ENCODE data around the gene GPSM1.

The GPSM1 gene

DNA sequence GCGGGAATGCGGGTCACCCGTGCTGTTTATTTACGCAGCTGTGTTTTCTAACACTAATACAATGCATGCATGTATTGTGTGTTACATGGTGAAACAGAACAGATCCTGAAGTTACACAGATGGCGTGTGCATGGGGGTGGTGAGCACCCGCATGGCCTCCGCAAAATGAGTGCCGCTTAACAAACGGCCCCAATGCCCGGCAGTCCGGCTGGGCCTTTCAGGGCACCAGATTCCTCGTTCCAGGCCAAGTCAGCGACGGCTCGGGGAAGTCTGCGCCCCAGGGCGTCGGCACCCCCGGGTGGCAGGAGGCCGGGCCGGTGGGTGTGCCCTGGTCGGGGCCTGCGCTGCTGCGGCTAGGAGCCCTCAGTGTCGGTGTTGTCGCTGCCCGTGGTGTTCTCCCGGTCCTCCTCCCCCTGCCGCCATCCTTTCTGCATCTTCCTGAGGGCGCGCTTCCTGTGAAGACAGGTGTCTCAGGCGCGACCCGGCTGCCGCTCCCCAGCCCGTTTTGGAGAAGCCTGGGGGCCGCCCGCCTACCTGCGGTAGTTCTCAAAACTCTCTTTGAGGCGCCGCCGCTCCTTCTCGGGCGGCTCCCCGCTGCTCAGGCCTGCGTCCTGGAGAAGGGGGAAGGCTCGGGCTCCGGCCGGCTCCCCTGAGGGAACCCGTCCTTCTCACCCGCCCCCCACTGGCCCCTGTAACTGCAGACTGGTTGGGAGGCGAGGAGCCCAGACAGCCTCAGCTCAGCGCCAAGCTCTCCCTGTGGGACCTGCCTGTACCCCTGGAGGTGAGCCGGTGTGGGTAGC, 36.8 kb downstream of the GPSM1 start:
- no peak for DNase-seq

DNA sequence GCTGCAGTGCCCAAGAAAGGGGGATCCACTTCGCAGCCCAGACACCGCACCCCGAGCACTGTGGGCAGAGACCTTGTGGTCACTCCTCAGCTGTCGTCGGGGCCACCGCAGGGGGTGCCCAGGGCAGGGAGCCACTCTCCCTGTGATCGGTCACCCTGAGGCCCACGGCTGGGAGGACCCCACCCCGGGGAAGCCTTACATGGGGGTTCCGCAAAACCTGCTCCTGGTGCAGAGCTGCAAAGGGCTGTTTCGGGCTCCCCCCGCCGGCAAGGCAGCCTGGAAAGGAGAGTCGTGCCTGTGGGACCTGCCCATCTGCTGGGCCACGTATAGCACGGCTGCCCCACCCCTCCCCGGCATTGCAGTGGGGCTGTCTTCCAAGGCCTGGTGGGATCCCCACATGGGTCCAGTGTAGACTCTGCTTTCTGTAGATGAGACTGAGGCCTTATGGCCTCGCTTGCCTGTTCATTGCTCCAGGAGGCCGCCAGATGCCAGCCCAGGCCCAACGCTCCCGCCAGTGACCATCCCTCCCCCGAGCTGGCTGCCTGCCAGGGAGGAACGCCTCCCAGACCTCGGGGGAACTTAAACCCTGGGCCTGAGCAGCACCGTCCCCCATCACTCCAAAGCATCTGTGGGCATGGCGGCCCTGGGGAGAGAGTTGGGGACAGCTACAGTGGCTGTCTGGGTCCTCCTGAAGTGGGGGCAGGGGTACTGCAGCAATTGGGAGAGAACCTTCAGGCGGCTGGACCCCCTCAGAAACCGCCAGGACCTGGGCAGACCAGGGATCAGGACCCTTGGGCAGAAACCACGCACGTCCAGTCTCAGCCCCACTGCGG, 37.8 kb downstream of the GPSM1 start:
- no peak for DNase-seq

DNA sequence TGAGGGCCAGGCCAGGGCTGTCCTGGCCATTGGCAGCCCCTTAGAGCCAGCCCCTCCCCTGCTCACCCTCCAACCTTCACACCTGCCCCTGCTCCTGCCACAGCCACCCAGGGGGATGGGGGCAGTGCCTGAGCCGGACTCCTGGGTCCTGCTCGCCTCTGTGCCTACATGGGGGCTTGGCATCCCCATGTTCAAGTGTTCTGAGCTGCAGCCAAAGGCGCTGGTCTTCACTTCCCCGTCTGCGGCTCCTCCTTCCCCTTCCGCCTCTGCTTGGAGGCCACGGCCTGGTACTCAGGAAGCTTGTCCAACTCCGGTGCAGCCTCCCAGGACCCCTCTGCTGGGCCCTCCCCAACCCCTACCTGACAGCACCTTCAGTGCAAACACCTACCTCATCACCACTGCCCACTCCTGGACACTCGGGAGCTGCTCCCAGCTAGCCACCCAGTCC, 38.5 kb downstream of the GPSM1 start:
- DNase-seq: no peak

DNA sequence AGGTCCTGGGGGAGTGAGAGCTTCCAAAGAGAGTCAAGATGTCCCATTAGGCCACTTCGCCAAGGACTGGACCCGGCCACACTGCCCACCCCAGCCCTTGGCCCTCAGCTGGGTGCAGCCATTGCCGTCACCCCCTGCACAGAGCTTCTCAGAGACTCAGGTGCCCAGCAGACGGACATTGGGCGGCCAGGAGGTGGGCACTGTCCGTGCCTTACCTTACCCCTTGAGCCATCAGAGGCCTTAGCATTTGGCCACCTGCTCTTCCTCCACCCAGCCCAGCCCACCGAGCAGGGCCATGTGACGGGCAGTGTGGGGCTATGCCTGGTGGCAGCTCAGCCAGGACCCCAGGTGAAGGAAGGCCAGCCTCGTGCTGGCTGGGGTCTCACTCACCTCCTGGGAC, 39.5 kb downstream of the GPSM1 start:
- no peak for DNase-seq

DNA sequence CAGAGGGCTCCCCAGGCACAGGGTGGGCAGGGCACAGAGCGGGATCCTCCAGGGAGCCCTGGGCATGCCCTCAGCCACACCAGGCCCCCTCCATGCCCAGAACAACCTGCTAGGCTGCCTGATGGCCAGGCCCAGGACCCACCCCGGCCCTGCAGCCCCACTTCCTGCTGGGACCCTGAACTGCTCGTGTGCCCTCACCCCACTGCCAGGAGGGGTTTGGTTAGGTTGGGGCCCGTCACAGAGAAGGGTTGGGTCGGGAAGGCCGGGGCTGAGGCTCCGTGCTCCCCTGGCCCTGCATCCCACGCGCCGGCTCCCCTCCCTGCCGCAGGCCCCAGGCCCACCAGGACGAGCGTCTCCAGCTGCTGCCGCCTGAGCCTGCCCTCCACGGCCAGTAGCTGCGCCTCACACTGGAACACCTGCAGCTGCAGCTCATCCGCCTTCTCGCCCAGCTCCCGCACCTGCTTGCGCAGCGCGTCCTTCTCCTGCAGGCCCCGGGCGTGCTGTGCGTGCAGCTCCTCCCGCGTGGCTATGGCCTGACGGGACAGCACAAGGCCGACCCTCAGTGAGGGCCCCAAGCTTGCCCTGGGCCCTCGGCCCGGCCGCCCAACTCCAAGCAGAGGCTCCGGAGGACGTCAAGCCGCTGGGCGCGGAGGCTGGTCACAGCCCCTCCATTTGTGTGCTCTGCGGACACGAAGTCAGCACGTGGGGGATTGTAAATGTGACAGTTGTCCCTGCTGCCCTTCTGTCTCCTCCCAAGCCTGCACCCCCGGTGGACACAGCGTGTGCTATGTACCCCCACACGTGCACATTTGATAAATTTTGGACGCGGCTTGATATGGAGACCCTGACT, 40.2 kb downstream of the GPSM1 start:
- no peak for DNase-seq

DNA sequence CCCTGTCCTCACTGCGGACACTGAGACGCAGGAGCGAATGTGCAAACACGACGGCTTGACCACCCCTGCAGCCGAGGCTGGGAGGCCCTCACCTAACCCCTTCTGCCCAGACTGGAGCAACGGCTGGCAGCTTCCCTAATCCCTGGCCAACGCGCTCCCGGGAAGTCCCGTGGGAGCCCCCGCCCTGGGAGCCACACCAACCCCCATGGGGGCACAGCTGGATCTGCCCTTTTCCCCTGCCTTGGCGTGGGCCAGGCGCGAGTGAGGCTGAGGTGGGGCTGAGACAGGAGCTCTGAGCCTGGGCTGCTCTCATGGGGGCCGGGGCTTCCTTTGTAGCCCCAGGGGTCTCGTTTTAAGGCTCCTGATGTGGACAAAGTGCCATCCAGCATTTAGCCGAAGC, 40.9 kb downstream of the GPSM1 start:
- no peak for DNase-seq

DNA sequence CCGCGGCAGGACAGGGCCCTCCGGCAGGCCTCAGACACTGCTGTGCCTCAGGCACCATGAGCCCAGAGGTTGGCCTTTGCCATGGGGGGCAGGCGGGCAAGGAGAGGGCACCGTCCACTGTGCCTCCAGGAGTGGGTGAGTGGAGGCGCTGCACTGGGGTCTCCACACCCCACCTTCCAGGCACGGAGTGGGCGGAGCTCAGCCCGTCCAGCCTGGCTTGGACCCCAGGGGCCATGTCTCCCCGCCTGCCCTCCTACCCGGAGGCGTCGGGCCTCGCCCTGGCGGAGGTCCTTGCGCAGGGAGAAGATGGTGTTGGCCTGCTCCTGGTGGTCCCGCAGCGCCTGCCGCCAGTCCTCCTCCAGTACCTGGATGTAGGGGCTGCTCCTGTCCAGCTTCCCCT, 42.7 kb downstream of the GPSM1 start:
- DNase-seq: no peak

DNA sequence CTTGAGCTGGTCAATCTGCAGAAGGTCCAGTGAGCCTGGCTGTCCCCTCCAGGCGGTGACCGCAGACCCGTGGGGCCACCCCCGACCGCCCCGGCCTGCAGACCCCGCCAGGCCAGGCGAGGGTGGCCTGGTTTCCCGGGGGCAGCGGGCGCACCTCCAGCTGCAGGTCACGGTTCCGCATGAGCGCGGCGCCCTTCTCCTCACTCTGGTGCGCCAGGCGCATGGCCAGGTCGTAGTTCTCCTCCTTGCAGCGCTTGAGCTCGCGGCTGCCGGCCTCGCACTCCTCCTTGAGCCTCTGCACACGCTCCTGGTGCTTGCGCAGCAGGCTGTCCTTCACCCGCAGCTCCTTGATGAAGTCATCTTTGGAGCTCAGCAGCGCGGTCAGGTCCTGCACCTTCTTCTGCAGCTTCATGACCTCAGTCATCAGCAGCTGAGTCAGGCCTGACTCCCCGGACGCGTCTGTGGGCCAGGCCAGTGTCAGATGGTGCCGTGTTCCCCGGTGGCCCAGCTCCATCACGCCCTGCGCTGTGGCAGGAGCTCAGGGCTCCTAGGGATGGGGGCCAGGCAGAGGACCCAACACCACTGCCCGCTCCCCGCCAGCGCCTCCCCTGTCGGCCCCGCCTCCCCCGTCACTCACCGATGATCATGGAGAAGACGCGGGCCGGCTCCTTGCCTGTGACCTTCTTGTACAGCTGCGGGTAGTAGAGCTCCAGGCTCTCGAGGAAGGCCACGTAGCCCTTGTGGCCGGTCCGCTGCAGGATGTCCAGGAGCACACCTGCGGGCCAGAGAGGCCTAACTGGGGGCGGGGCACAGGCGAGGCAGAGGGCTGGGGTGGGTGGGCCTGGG, 43.6 kb downstream of the GPSM1 start:
- DNase-seq: no peak

DNA sequence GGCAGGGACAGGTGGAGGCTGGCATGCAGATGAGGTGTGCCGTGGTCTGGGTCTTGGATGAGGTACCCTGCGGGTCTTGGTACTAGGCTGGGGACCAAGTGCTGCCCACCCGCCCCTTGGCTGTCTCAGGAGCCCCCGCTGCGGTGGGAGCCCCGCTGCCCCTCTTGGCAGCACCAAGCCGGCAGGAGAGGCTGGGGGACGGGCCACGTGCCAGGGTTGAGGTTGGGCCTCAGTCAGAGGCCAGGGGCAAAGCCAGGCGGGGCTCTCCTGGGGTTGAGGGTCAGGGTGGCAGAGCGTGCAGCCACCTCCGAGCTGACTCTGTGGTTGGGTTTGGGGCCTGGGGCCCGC, 44.2 kb downstream of the GPSM1 start:
- DNase-seq: no peak

DNA sequence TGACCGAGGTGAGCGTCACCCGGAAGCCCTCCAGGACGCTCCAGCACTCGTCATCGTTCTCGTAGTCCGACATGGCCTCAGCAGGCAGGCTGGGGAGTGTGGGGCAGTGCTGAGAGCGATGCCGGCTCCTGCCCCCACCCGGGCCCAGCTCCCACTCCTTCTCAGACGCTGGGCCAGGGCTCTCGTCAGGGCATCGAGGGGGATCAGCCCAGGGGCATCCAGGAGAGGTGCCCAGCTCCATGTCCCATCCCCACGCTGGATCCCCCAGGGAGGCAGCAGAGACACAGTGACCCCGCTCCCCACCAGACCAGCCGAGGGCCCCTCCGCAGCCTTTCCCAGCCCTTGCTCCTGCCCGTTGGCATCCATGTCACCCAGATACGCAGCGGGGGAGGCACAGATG, 44.7 kb downstream of the GPSM1 start:
- no peak for DNase-seq

DNA sequence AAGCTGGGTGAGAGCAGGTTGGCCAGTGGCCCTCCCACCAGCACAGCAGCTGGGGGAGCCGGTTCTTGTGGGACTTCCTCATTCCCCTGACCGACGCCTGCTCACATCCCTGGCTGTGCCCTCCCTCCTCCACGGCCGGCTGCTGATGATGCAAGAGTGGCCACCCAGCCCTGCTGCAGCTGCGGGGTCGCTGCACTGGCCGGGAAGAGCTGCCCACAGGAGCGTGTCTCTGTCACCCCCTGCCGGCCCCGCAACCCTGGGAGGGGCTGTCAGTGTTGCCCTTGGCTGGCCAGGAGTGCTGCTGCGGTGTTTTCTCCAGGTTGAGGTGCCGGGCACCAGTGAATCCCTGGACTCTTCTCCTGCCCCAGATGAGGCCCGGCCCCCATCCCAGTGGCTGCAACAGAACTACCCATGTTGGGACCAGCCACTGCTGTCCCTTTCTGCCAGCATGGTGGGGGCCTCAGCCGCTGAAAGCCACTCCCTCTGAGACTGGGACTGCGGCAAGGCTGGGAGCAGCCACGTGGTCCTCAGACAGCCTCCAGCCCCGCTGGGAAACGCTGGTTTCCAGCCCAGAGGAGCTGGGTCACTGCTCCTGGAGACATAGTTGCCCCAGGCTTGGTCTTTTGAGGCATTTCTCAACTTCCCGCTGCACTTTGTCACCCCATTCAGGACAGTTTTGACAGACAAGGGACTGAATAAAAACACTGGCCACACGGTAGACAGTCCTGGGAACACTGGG, 45.4 kb downstream of the GPSM1 start:
- DNase-seq: peak; percentile 52

DNA sequence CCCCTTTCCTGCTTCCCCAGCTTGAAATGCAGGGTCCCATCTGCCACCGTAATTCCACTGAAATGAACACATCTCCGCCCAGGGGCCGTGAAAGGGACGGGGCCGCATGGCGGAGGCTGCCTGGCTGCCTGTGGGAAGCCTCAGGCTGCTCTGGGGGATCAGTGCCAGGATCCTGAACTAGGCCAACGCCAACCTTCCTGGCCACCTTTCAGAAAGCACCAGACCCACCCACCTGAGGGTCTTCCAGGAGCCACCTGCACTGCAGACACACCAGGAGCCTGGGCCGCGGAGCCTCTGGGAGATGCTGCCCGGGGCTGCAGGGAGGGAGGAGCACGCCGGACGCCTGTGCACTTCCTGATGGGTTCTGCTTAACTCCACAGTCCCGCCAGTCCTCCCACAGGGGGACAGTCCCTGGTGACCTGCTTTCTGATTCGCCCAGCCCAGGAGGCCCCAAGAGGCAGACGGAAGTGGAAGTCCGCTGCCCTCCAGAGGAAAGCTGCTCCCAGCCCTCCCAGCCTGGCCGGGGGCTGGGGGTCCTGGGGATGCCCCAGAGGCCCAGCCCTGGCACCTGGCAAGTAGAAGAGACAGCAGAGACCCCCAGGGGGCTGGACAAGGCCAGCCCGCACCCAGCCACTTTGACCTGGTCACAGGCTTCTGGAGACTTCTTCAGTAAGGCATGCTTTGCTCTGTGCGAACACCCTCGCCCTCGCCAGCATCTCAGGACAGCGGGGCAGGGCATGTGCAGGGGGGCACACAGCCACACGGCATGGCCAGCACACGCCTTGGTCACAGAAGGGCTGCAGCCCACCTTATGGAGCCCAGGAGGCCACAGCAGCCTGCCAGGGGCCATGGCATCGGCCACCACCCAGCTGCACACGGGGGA, 46.2 kb downstream of the GPSM1 start, which contains the start of gene CARD9:
Gene CARD9, minus strand, starts transcription at position 370 of the 883 bp plus-strand sequence. CDS start 1,591 bp downstream, outside the sequence.
- DNase-seq: no peak

DNA sequence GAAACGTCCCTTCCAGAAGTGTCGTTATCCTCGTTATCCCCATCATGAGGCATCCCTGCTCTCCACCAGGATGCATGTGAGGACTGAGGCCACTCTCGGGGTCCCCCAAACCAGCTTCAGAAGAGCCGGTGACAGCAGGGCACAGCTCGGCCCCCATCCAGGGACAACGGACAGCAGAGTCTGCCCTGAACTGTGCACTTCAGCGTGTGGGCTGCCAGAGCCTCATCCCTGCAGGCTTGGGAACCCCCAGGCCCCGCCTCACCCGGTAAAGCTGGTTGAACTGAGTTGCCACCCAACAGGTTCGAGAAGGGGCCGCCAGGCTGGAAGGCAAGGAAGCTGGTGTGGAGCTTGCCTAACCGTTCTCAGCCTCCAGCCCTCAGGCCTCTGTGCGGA, 46.8 kb downstream of the GPSM1 start:
- DNase-seq: no peak

DNA sequence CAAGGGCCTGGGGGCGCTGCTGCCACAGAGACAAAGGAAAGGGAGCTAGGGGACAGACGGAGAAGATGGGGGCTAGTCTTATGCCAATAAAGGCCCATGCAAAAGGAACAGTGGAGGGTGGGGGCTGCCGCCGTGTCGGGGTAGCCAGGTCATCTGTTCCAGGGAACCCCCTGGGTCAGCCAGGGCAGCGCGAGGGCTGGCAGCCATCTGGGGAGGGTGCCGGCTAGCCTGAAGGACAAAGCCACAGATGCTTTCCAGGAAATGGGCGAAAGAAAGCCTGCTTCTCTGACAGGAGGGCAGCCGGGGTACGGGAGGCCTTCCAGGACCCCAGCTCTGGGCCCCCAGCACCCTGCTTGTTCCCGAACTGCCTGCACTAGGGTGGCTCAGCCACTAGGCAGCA, 47.8 kb downstream of the GPSM1 start:
- no peak for DNase-seq

DNA sequence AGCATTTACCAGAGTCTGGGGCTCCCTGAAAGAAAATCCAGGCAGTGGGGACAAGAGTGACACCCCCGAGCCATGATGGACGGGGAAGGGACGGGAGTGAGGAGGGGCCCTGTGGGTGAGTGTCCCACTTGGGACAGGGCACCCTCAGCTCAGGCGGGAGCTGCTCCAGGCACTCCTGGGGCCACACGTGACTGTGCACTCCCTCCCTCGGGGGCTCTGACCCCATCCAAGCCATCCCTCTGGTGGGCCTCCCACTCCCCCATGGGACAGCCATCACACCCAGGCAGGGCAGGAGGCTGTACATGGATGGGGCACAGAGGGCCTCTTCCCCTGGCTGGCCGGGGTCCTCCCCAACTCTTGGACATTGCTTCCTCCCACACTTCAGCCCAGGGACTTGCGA, 49.1 kb downstream of the GPSM1 start:
- DNase-seq: no peak

DNA sequence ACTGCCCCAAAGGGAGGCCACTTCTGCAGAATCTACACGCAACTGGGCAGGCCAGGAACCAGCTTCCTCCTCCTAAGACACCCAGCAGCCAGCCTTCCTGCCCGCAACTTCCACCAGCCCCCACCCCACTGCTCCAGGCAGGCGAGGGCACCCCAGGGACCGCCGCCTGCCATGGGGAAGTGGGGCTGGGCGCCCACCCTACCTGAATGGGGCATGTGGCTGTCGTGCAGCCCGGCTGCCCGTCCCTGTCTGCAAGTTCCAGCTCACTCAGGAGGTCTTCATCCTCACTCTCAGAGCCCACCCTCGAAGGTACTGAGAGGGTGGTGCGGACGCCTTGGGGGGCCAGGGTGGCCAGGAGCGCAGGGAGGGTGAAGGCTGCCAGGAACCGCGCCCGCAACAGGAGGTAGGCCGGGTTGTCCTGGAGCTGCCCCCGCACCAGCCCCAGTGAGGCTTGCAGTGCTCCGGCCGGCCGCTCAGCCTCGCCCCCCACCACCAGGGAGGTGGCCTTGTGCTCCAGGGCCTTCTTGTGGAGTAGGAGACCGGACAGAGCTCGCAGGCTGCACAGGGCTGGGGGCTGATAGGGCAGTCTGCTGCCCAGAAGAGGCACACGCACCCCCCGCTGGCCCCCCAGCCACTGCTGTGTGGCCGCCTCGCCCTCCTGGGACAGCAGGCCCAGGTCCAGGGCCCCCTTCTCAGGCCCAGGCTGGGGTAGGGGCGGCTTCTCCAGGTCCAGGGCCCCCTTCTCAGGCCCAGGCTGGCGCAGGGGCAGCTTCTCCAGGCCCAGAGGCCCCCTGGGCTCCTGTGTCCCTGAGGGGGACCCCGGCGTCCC, 50.2 kb downstream of the GPSM1 start:
- DNase-seq: no peak

DNA sequence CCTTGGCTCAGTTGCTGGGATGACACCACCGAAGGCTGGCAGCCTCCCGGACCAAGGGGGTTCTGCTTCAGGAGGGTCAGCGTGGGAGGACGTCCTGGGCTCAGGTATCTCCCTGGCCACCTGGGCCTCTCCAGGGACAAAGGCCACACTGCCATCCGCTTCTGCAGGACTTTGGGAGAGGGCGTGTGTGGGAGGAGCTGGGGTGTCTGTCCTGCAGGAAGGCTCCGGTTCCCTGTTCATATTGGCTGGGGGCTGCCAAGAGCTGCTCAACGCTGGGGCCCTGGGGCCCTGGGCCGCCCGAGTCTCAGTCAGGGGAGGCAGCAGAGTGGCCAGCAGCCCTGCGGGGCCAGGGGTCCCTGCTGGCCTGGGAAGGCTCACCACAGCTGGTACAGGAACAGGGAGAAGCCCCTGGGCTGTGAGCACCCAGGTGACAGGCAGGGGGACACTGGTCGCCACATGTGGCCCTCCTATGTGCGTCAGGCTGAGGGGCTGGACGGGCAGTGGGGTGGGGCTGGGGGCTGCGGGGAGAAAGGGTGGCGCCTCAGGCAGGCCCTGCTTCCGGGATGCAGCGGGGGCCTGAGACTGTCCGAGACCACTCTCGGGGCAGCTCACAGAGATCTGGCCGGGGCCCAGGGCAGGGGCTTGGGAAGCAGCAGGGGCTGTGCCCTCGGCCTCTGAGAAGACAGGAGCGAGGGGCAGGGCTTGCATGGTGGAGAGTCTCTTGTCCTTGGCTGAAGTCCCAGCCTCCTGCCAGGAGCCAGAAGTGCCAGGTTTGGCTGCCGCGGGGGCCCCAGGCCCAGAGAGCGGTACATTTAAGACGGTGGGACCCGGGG, 51.0 kb downstream of the GPSM1 start:
- DNase-seq: no peak

DNA sequence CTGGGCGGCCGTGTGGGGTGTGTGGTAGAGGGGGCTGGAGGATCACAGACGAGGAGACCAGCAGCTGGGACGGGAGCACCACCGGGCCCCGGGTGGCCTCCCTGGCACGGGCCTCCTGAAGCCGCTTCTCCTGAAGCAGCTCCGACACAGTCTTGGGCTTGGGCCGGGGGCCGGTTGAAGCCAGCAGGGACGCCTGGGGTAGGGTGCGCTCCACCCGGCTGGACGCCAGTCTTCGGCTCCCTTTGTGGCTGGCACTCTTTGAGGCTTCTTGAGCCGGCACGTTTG, 51.6 kb downstream of the GPSM1 start:
- DNase-seq: no peak

DNA sequence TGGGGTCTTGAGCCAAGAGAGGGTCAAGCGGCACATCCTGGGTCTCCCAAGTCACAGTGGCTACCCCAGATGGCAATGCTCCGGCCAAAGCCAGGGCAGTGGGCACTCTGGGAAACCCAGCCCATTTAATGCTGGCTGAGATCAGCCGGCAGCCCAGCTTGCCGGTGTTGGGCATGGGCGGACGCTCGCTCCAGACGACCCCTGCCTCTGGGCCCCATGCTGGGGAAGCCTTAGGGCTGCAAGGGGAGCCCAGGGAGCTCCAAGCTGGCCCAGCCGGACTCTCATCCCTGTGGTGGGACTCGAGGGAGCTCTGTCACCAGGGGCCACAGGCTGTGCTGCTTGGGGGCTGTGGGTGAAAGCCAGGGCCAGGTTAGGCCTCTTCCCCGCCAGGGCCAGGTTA, 52.1 kb downstream of the GPSM1 start:
- DNase-seq: no peak
